Upper lobe of right lung (tissue), 1 donor: ENCODE data around the gene INO80. TPM values are rescaled to one million over a fixed set of nuclear protein-coding genes. Genes with fewer than 3 reads are reported as not detected.

ENCODE experiments used
- ATAC-seq: fragments of 200-7000 bp; cut with Tn5 transposase; one replicate; pipeline ENCODE4 v1.9.1; 2020; ENCODE audit warnings: mild to moderate bottlenecking, moderate library complexity
- DNase-seq: peaks from one replicate; pipeline ENCODE4 v3.0.0-alpha.2; 2020
- H3K27ac ChIP-seq: fragments of 200-600 bp; one replicate; pipeline ENCODE4 v1.8.0; 2022
- H3K27me3 ChIP-seq: fragments of 200-600 bp; one replicate; pipeline ENCODE4 v1.8.0; 2022; ENCODE audit warnings: mild to moderate bottlenecking
- H3K36me3 ChIP-seq: fragments of 200-600 bp; one replicate; pipeline ENCODE4 v1.8.0; 2022
- H3K4me1 ChIP-seq: fragments of 200-600 bp; one replicate; pipeline ENCODE4 v1.8.0; 2022
- H3K4me3 ChIP-seq: fragments of 200-600 bp; one replicate; pipeline ENCODE4 v1.8.0; 2022; ENCODE audit warnings: mild to moderate bottlenecking
- H3K9me3 ChIP-seq: fragments of 200-600 bp; one replicate; pipeline ENCODE4 v1.8.0; 2022
- CTCF ChIP-seq: fragments of 200-600 bp; IDR thresholded peaks from one replicate; pipeline ENCODE4 v1.8.0; 2022; ENCODE audit warnings: antibody characterized with exemption
- intact Hi-C: fragments of 100-400 bp; cut with DNase I; formaldehyde crosslinking; loops from one replicate; pipeline ENCODE4 v1.11.0; 2022
- total RNA-seq: library from RNA; stranded (reverse); fragmentation: NEBNext Ultra II Directional; extraction: Animal tissue kit (Norgen Biotek cat#: 25700); gene quantifications from one replicate; pipeline ENCODE4 v1.2.1, GENCODE V29; 2021
- donor health status: DM: no; HTN: yes; CAD: no; lungs with severe emphysema.

INO80 gene
- total RNA-seq, 1 donor from 2014 or later: 35.6 TPM

GRCh38 chr15:41066516-41066915 lies 49.6 kb downstream of the INO80 start:
- no peaks in the 10 kb centered on the region for H3K9me3 ChIP-seq
- H3K4me3 ChIP-seq: no peak overlapping the region
- intact Hi-C loops: no loop called here
- no peak overlapping the region for H3K27ac ChIP-seq
- ATAC-seq: no peak
- no peak for DNase-seq
- TF ChIP-seq CTCF: no peak
- peaks cover 97% of the 10 kb centered on the region for H3K36me3 ChIP-seq
- no peaks in the 10 kb centered on the region for H3K4me1 ChIP-seq
- H3K27me3 ChIP-seq: no peaks in the 10 kb centered on the region

GRCh38 chr15:41061667-41062066 lies 54.4 kb downstream of the INO80 start:
- no peak for TF ChIP-seq CTCF
- Histone ChIP-seq H3K9me3 (no peaks in the 10 kb centered on the region), H3K27ac (no peak overlapping the region), H3K27me3 (no peaks in the 10 kb centered on the region), H3K36me3 (peaks cover 93% of the 10 kb centered on the region), H3K4me1 (no peaks in the 10 kb centered on the region), H3K4me3 (no peak overlapping the region)
- DNase-seq (no peak), ATAC-seq (no peak)
- intact Hi-C loops: no loop called here

DNA sequence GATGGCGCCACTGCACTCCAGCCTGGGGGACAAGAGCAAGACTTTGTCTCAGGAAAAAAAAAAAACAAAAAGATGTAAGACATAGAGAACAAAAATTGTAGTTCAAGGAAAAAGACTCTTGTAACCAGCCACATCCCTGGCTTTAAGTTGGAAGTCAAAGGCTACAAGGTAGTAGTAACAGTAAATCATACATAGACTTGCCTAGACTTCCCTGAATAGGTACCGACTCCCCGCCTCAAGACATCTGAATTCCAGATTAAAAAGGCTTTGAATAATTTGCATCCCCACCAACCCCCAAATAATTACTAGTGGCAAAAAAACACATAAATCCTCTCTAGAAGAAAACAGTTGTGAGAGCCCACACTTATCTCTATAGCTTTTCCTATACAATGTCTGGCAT lies 55.6 kb downstream of the INO80 start:
- H3K27me3 ChIP-seq: no peaks in the 10 kb centered on the region
- H3K27ac ChIP-seq: no peak overlapping the region
- no peaks in the 10 kb centered on the region for H3K9me3 ChIP-seq
- H3K4me3 ChIP-seq: no peak overlapping the region
- no peak for TF ChIP-seq CTCF
- no peak for ATAC-seq
- H3K36me3 ChIP-seq: peaks cover 93% of the 10 kb centered on the region
- intact Hi-C loops: no loop called here
- no peak for DNase-seq
- no peaks in the 10 kb centered on the region for H3K4me1 ChIP-seq

DNA sequence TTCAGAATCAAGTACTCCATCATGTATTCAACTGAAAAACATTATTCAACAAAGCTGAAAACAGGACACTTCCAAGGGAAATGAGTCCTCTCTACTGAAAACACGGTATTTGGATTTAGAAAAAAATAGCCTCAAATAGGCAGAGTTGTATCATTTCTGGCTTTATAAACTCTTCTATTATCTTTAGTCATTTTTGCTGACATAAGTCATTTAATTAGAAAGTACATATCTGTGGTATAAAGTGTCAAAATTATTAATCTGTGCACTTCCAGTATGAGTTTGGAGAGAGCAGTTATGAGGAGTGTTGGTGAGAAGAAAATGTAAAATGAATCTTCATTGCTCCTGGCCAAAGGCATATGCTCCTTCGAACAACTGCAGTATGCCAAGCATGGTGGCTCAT lies 59.3 kb downstream of the INO80 start:
- H3K36me3 ChIP-seq: peaks cover 93% of the 10 kb centered on the region

GRCh38 chr15:41055706-41056105 lies 60.4 kb downstream of the INO80 start:
- Histone ChIP-seq H3K4me3 (no peak overlapping the region), H3K9me3 (no peaks in the 10 kb centered on the region), H3K27ac (no peak overlapping the region), H3K4me1 (no peaks in the 10 kb centered on the region), H3K27me3 (no peaks in the 10 kb centered on the region), H3K36me3 (peaks cover 94% of the 10 kb centered on the region)
- DNase-seq (no peak), ATAC-seq (no peak)
- TF ChIP-seq CTCF: no peak
- intact Hi-C loops: no loop called here

More for the DNA sequence above, 59.3 kb downstream of the INO80 start:
- Histone ChIP-seq H3K27ac (no peak overlapping the region), H3K4me3 (no peak overlapping the region), H3K27me3 (no peaks in the 10 kb centered on the region), H3K4me1 (no peaks in the 10 kb centered on the region), H3K9me3 (no peaks in the 10 kb centered on the region)
- ATAC-seq (no peak), DNase-seq (no peak)
- TF ChIP-seq CTCF: no peak
- intact Hi-C loops: no loop called here

DNA sequence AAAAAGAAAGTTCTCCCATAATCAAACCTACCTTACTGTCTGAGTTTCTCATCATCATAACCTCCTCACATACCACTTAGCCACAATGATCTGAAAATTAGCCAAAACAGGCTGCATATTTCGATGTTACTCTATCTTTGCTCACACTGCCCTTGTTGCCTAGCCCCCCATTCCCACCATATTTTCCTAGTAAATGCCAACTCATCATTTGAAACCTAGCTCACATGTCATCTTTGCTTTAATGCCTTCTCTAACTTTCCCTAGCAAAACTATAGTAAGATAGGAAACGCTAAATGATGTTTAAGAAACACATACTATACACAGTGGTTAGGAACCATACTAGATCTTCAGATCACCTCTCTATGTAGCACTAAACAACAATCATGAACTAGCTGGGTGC lies 64.9 kb downstream of the INO80 start:
- Histone ChIP-seq H3K9me3 (no peaks in the 10 kb centered on the region), H3K36me3 (peaks cover 100% of the 10 kb centered on the region), H3K27ac (no peak overlapping the region), H3K4me3 (no peak overlapping the region), H3K4me1 (no peaks in the 10 kb centered on the region), H3K27me3 (no peaks in the 10 kb centered on the region)
- DNase-seq: no peak
- intact Hi-C loops: no loop called here
- no peak for TF ChIP-seq CTCF
- ATAC-seq: no peak
